ENCODE measurements around the gene ANKRD11.
"Not testable (repeated sequence)": the region's sequence is repeated elsewhere in the genome, so short reads cannot be mapped to it uniquely, and the experiment has no call there.

ANKRD11 gene

GRCh38 chr16:89328412-89329400, 161.7 kb downstream of the ANKRD11 start:
- DNase-seq (ENCODE audit: low spot score), result not testable (repeated sequence)

DNA sequence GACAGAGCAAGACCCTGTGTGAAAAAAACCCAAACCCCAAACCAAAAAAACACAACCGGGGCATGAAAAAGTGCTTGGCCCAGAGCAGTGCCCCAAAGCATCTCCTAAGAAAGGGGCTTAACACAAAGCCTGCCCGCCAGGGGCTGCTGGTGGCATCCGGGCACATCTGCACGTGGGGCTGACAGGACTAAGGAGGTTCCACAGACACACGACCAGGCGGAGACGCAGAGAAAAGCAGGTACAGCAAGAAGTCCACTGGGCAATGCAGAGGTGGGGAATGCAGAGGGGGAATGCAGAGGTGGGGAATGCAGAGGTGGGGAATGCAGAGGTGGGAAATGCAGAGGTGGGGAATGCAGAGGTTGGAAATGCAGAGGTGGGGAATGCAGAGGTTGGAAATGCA, 163.6 kb downstream of the ANKRD11 start:
- DNase-seq (ENCODE audit: low spot score), result no peak

DNA sequence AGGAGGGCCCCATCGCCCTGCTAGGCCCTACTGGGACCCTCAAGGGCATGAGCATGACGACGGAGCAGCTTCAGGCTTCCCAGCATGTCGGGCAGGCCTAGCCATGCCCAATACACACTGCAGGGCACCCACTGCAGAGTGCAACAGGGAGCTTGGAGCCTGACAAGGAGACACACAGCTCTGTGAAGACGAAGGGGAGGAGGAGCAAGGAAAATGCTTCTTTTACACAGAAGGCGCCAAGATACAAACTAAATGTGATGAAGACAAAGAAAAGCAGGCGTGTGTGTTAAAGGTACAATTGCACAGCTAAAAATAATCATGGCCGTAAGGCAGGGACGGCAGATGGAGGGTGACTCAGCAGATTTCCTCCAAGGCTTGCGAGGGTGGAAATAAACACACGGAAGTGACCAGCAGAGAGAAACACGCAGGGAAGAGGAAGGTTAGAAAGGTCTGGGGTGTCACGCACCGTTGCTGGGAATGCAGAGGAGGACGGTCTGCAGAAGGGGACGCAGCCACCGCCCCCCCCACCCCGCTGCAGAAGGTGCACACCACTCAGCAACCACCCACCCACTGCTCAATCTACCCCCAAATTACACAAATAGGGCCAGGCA, 164.4 kb downstream of the ANKRD11 start:
- DNase-seq (ENCODE audit: low spot score), result no peak

DNA sequence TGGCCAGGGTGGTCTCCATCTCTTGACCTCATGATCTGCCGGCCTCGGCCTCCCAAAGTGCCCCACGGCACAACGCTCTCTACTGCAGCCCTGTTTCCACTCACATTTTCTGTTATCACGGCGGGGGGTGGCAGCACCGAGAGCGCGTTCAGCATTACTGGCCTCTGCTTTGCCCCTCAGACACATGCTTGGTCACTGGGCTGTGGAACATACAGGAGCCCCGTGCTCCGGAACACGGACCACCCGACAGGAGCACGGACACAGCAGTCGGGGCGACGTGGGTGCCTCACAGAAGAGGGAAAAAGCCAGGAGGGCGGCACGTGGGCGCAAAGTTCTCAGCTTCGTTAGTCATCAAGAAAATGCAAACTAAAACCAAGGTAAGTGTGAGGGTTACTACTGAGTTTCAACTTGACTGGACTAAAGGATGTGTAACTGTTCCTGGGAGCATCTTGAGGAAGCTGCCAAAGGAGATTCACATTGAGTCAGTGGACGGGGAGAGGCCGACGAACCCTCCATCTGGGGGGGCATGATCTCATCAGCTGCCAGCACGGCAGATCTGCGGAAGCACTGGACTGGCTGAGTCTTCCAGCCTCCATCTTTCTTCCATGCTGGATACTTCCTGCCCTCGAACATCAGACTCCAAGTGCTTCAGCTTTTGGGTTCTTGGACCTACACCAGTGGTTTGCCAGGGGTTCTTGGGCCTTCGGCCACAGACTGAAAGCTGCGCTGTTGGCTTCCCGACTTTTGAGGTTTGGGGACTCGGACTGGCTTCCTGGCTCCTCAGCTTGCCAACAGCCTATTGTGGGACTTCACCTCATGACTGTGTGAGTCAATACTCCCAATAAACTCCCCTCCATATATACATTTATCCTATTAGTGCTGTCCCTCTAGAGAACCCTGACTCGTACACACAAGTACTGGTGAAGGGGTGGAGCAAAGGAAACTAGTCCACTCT, 166.0 kb downstream of the ANKRD11 start:
- no peak for DNase-seq (ENCODE audit: low spot score)

GRCh38 chr16:89323120-89323960, 167.0 kb downstream of the ANKRD11 start:
- DNase-seq (ENCODE audit: low spot score), result no peak

GRCh38 chr16:89322321-89323119, 167.8 kb downstream of the ANKRD11 start:
- peak; percentile 65 for DNase-seq (ENCODE audit: low spot score)

DNA sequence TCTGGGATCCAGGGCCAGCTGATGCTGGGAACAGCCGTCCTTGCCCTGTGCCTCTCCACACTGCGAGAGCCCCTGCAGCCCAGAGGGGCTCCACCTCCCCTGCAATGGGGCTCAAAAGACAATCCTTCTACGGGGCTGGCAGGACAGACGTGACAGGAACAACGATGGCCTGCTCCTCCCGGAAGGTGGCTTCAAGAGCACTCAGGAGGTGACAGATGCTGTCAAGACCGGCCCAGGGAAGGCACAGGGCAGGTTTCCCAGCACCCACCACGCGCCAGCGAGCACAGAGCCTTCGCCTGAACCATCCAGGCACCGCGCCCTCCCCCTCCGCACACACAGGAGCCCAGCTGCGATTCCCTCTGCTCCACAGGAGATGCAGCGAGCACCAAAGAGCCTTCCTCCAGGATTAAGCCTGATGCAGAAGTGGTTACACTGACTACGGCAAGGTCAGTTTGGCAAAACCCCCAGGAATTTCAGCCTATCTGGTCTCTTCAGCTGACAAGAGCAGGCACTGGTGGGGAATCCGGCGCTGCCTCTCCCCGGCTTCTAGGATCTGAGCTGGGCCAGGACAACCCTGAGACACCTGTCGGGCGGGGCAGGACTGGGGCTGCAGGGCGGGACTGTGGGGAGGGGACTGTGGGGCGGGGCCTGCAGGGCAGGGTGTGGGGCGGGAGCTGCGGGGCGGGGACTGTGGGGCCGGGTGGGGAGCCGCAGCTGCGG, 169.4 kb downstream of the ANKRD11 start:
- DNase-seq (ENCODE audit: low spot score), result peak; percentile 63

- DNase-seq (ENCODE audit: low spot score), result peak; percentile 59
These were observed 170.2 kb downstream of the ANKRD11 start for GRCh38 chr16:89319886-89320781.

GRCh38 chr16:89319631-89319885, 170.8 kb downstream of the ANKRD11 start:
- DNase-seq (ENCODE audit: low spot score), result no peak

DNA sequence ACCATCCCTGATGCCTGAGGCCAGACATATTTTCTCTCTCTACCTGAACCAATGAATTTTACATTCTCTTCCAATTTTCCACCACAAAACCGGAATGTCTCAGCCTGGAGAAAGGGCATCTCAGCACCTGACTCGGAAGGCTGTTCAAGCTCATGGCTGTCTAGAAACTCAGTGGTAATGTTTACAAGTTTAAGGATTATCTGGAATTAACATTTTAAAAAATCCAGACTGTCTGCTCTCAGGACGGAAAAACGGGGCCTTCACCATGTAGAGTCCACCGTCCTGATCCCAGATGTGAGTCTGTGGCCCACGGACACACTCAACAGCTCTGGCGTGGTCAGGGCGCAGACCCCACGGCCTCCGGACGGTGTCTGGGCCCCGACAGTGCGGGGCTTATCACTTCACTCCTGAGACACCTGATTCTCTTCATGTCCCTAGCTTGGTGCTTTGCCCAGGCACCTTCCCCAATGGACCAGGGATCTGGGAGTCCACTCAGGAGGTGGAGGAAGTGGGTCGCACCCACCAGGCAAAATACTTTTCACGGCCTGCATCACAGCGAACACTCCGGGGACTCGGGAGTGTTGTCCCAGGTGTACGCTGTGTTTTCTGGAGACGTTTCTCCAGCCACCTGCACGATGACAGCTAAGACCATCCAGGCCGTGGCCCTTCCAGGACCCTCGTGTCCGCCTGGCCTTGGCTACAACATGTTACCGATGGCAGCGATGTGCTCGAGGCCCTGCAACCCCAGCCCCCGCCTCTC, 171.3 kb downstream of the ANKRD11 start:
- no peak for DNase-seq (ENCODE audit: low spot score)

DNA sequence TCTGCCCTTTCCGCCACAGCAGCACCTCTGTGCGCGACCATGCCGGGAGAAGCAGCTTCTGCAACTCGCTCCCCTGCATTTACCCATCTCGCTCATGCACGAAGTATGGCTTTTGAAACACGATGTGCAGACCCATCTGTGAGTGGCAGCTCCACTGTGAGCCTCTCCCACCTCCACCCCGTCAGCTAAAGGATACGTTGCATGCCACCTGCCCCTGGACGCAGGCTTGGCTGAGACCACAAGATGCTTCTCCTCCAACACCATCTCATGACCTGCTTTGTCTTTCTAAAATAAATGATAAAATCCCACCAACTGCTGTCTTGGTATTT, 172.0 kb downstream of the ANKRD11 start:
- no peak for DNase-seq (ENCODE audit: low spot score)

DNA sequence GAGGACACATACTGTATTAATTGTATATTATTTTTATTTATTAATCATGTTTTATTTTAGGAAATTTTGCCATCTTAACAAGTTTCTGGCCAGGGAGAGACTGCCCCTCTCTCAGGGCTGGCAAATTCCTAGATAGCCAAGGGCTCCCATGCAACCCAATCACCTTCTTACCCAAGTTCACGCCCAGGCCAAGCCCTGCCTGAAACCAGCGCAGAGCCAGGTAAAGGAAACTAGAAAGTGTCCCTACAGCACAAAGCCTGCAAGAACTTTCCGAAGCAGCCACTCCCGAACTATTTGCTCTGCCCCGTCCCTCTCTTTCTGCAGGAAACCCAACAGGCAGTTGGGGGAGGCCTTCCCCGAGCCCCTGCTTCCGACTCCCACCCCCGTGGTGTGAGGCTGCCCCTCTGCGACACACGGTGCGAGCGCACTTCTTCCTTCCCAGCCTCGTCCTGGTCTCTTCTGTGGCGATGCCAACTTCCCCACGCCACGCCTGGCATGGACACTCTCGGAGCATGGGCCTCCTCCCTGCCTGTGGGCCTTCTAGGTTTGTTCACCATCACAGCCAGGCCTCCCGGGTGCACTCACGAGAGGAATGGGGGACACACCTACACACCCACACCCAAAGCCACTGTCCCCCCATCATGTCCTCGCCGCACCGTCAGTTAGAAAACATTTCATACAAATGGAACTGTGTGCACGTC, 172.5 kb downstream of the ANKRD11 start:
- DNase-seq (ENCODE audit: low spot score), result no peak

- no peak for DNase-seq (ENCODE audit: low spot score)
These were observed 173.2 kb downstream of the ANKRD11 start for GRCh38 chr16:89317101-89317671.

DNA sequence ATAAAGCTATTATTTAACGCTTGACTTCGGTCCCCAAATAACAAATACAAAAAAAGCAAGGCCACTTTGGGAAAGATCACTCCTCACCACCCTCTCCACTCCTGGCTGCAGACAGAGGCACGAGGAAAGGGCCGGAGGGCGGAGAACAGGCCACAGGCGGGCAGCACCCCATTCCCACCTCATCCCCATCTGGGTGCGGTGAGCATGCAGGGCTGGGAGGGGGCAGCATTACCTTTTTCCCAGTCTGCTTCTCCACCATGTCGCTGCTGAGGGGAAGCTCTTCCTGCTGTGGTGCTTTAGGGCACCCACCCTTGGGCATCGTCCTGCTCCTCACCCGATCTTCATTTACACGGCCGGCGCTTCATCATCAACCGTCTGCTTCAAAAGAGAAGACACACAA, 173.7 kb downstream of the ANKRD11 start:
- DNase-seq (ENCODE audit: low spot score), result no peak

DNA sequence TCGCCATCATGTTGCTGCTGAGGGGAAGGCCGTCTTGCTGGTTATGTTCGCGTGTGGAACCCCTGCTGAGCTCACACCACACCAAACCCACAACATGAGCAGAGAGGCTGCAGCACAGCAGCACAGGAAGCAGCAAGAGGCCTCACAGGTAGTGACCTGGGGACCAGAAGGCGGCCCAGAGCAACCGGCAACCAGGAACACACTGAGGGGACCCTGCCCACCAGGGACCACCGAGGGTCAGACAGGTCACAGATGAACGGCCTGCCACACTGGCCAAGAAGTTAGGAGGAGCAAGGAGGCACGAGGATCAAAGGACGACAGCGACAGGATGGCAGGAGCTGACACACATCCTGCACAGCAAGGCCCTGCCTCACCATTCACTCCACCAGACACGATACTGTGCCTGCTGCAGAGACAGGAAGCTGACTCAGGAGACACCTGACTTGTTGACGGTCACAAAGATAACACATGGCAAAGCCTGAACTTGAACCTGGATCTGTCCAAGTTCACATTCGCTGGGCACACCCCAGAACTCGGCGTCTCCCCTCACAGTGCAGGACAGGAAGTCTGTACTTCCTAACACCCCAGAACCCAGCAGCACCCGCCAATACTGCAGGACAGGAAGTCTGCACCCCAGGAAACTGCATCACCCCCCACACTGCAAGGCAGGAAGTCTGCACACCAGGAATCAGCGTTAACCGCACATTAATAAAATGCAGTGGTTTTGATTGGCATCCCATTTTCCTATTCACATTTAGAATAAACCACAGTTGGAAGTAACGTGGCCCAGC, 174.4 kb downstream of the ANKRD11 start:
- DNase-seq (ENCODE audit: low spot score), result no peak

DNA sequence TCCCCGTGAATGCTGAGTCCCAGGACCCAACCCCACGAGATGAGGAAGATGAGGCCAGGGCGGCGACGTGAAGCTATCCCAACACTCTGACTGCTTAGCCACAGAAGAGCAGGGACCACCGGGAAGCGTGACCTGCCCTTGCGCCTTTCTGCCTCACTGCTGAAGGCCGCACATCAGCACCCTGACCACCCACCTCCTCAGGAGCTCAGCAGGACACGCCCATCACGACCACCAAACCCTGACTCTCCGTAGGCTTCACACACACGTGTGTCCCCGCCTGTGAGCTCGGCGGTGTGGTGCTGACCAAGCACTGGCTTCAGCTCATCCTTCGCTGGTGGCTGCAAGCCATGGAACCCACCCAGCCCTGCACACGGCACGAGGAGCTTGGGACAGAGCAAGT, 175.1 kb downstream of the ANKRD11 start:
- DNase-seq (ENCODE audit: low spot score), result no peak

DNA sequence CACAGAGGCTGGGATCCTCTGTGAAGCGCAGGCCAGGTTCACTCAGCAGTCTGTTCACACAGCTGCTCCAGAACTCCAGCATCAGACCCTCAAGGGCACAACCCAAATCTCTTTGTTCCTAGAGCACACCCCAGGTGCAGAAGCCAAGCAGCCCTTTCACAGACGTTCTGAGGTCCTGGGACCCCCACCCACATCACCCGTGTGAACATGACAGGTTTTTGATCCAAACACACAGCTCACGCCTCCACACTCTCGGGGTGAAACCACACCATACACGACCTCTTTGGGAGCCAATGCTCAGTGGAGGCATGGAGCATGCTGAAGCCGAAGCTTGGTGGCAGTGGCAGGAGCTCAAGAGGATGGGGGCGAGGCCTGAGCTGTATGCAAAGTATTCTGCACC, 175.5 kb downstream of the ANKRD11 start:
- DNase-seq (ENCODE audit: low spot score), result no peak

All from ecto neural progenitor cell (in vitro differentiated cells).